Measurements from ENCODE around the gene TJP3.

The TJP3 gene

DNA sequence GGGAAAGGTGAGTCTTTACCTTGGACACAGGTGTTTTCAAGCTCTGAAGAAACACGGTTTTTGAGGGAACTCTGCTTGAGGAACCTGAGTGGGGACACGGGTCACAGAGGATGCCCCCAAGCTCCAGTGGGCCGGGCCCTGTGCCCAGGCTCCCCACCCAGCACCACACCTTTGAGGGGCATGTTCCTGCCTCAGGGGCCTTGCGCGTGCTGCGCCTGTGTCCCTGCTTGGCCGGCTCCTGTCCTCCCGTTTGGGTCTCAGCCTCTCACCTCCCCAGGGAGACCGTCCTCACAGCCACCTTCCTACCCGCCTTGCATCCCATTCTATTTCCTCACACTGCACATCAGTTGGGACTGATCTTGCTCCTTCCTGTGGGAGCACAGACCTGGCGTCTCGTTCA is 29.0 kb upstream of the TJP3 start:
- no peaks in the 10 kb centered on the region for H3K4me1 ChIP-seq (ENCODE audit: insufficient read depth, poor library complexity, severe bottlenecking)
- no peak overlapping the region for H3K4me3 ChIP-seq (ENCODE audit: severe bottlenecking)
- no peak for DNase-seq (ENCODE audit: low spot score)
- no peaks in the 10 kb centered on the region for H3K9me3 ChIP-seq (ENCODE audit: severe bottlenecking)
- no peak for ATAC-seq (ENCODE audit: low read depth)
- peaks cover under 1% of the 10 kb centered on the region; the same call in 1 of the 2 replicates for H3K36me3 ChIP-seq (ENCODE audit: low read depth)
- no peaks in the 10 kb centered on the region for H3K27me3 ChIP-seq (ENCODE audit: insufficient read depth, poor library complexity, severe bottlenecking)
- TF ChIP-seq, protein P1, sequence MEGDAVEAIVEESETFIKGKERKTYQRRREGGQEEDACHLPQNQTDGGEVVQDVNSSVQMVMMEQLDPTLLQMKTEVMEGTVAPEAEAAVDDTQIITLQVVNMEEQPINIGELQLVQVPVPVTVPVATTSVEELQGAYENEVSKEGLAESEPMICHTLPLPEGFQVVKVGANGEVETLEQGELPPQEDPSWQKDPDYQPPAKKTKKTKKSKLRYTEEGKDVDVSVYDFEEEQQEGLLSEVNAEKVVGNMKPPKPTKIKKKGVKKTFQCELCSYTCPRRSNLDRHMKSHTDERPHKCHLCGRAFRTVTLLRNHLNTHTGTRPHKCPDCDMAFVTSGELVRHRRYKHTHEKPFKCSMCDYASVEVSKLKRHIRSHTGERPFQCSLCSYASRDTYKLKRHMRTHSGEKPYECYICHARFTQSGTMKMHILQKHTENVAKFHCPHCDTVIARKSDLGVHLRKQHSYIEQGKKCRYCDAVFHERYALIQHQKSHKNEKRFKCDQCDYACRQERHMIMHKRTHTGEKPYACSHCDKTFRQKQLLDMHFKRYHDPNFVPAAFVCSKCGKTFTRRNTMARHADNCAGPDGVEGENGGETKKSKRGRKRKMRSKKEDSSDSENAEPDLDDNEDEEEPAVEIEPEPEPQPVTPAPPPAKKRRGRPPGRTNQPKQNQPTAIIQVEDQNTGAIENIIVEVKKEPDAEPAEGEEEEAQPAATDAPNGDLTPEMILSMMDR (IDR thresholded peaks at IDR 0.05; ENCODE audit: poor library complexity, severe bottlenecking), result no peak
- H3K27ac ChIP-seq (ENCODE audit: poor library complexity, severe bottlenecking), result no peak overlapping the region

DNA sequence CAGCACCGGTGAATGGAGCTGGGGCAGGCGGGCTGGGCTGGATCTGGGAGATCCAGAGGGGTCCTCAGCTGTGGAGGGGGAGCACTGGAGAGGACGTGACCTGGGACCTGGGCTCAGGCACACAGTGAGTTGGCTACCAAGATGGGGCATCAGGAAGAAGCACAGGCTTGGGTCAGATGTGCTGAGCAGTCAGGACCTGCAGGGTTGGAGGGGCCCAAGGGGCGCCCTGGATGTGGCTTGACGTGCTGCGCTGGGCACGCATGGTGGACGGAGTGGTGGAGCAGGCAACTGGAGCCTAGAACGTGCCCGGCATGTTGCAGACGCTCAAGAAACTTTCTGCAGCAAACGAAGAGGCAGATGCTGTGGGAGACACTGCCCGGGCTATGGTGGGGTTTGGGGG is 28.6 kb upstream of the TJP3 start:
- TF ChIP-seq, protein P1 (IDR thresholded peaks at IDR 0.05; ENCODE audit: poor library complexity, severe bottlenecking), result no peak
- H3K4me1 ChIP-seq (ENCODE audit: insufficient read depth, poor library complexity, severe bottlenecking), result no peaks in the 10 kb centered on the region
- ATAC-seq (ENCODE audit: low read depth), result no peak

DNA sequence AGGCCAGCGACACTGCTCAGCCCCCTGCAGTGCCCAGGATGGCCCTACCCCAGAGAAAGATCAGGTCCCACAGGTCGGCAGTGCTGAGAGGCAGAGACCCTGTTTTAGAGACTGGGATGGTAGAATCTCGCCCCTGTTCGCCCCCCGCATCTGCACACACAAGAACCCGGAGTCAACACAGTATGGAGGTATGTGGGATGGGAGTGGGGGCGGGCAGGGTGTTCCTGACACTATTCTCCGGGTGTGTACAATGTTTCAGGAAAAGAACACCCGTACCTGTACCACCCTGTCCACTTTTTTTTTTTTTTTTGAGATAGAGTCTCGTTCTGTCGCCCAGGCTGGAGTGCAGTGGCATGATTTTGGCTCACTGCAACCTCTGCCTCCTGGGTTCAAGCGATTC is 27.2 kb upstream of the TJP3 start:
- ATAC-seq (ENCODE audit: low read depth) (no peak), DNase-seq (ENCODE audit: low spot score) (no peak)
- Histone ChIP-seq H3K27ac (ENCODE audit: poor library complexity, severe bottlenecking) (no peak overlapping the region), H3K4me1 (ENCODE audit: insufficient read depth, poor library complexity, severe bottlenecking) (no peaks in the 10 kb centered on the region), H3K4me3 (ENCODE audit: severe bottlenecking) (no peak overlapping the region), H3K36me3 (ENCODE audit: low read depth) (peaks cover 6% of the 10 kb centered on the region; the same call in 1 of the 2 replicates), H3K27me3 (ENCODE audit: insufficient read depth, poor library complexity, severe bottlenecking) (no peaks in the 10 kb centered on the region), H3K9me3 (ENCODE audit: severe bottlenecking) (no peaks in the 10 kb centered on the region)
- TF ChIP-seq, protein P1 (IDR thresholded peaks at IDR 0.05; ENCODE audit: poor library complexity, severe bottlenecking), result no peak

More for the DNA sequence above, 28.6 kb upstream of the TJP3 start:
- no peak overlapping the region for H3K4me3 ChIP-seq (ENCODE audit: severe bottlenecking)
- no peaks in the 10 kb centered on the region for H3K9me3 ChIP-seq (ENCODE audit: severe bottlenecking)
- H3K27me3 ChIP-seq (ENCODE audit: insufficient read depth, poor library complexity, severe bottlenecking), result no peaks in the 10 kb centered on the region
- no peak for DNase-seq (ENCODE audit: low spot score)
- H3K36me3 ChIP-seq (ENCODE audit: low read depth), result peaks cover 5% of the 10 kb centered on the region; the same call in 1 of the 2 replicates
- no peak overlapping the region for H3K27ac ChIP-seq (ENCODE audit: poor library complexity, severe bottlenecking)

DNA sequence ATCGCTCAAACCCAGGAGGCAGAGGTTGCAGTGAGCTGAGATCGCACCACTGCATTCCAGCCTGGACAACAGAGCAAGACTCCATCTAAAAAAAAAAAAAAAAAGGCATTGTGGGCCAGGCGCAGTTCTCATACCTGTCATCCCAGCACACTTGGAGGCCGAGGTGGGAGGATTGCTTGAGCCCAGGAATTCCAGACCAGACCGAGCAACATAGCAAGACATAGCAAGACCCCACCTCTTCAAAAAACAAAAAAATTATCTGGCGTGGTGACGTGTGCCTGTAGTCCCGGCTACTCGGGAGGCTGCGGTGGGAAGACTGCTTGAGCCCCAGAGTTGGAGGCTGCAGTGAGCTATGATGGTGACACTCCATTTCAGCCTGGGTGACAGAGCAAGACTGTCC is 25.9 kb upstream of the TJP3 start:
- H3K9me3 ChIP-seq (ENCODE audit: severe bottlenecking), result no peaks in the 10 kb centered on the region
- no peak for ATAC-seq (ENCODE audit: low read depth)
- no peaks in the 10 kb centered on the region for H3K27me3 ChIP-seq (ENCODE audit: insufficient read depth, poor library complexity, severe bottlenecking)
- no peaks in the 10 kb centered on the region for H3K4me1 ChIP-seq (ENCODE audit: insufficient read depth, poor library complexity, severe bottlenecking)
- peaks cover 6% of the 10 kb centered on the region; the same call in 1 of the 2 replicates for H3K36me3 ChIP-seq (ENCODE audit: low read depth)
- TF ChIP-seq, protein P1 (IDR thresholded peaks at IDR 0.05; ENCODE audit: poor library complexity, severe bottlenecking), result no peak
- no peak overlapping the region for H3K4me3 ChIP-seq (ENCODE audit: severe bottlenecking)
- no peak for DNase-seq (ENCODE audit: low spot score)
- H3K27ac ChIP-seq (ENCODE audit: poor library complexity, severe bottlenecking), result no peak overlapping the region

DNA sequence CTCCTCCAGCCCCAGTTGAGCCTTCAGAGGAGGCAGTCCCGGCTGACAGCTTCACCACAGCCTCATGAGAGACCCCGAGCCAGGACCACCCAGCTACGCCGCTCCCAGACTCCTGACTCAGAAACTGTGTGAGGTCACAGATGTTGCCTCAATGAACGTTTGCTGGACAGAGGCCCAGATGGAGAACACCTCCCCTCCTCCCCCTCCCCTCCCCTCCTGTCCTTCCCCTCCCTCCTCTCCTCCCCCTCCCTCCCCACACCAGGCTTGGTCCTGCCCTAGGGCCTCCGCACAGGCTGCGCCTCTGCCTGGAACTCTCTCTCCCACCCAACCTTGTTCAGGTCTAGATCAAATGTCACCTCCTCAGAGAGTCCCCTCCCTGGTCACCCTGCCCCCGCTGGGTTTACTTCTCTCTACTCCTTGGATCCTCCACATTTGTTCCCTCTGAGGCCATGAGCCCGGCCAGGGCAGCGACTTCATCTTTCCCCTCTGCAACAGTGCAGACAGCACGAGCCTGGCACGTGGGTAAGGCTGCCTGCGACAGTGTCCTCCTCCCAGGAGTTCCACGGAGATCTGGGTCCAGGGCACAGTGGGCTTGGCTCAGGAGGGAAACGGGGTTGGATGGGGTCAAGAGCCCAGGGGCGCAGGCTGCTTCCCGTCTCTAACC is 25.3 kb upstream of the TJP3 start:
- Histone ChIP-seq H3K27me3 (ENCODE audit: insufficient read depth, poor library complexity, severe bottlenecking) (no peaks in the 10 kb centered on the region), H3K27ac (ENCODE audit: poor library complexity, severe bottlenecking) (no peak overlapping the region), H3K9me3 (ENCODE audit: severe bottlenecking) (no peaks in the 10 kb centered on the region), H3K4me3 (ENCODE audit: severe bottlenecking) (no peak overlapping the region), H3K4me1 (ENCODE audit: insufficient read depth, poor library complexity, severe bottlenecking) (no peaks in the 10 kb centered on the region), H3K36me3 (ENCODE audit: low read depth) (peaks cover 6% of the 10 kb centered on the region; the same call in 1 of the 2 replicates)
- TF ChIP-seq, protein P1 (IDR thresholded peaks at IDR 0.05; ENCODE audit: poor library complexity, severe bottlenecking), result no peak
- peak; percentile 32 for DNase-seq (ENCODE audit: low spot score)
- no peak for ATAC-seq (ENCODE audit: low read depth)
